Right hindlimb (tissue), 1 donor: ENCODE data around the gene KCNJ3.
"Not testable (repeated sequence)": the region's sequence is repeated elsewhere in the genome, so short reads cannot be mapped to it uniquely, and the experiment has no call there.

Source experiments
- DNase-seq: peaks from one replicate; pipeline ENCODE4 v3.0.0-alpha.2; 2018

KCNJ3 gene

DNA sequence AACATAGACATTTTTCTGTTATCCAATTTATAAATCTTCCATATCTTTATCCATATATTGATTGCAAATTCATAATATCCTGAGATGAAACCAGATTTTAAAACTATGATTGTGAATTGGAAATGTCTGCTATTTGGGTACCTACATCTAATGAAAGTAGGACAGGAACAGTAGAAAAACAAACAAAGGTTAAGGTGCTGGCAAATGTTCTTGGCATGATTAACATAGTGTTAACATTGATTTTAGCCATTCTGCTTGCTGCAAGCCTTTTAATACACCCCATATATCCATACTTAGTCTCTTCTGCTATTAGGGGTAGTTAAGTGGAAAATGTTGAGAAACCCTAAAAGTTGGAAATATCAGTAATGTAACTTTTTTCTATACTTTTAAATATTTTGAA, 152.0 kb downstream of the KCNJ3 start:
- DNase-seq = no peak

DNA sequence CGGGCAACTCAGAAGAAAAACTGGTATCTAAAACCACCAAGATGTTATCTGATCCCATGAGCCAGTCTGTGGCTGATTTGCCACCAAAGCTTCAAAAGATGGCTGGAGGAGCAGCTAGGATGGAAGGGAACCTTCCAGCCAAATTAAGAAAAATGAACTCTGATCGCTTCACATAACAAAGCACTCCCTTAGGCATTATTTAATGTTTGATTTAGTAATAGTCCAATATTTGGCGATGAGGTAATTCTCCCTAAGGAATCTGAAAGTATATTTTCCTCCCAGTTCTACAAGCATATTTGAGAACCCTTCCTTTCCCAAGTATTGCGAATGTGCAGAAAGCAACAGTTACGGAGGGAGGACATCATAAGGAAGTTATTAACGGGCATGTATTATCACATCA, 156.6 kb downstream of the KCNJ3 start:
- no peak for DNase-seq

GRCh38 chr2:154867151-154867550, 168.7 kb downstream of the KCNJ3 start:
- not testable (repeated sequence) for DNase-seq

DNA sequence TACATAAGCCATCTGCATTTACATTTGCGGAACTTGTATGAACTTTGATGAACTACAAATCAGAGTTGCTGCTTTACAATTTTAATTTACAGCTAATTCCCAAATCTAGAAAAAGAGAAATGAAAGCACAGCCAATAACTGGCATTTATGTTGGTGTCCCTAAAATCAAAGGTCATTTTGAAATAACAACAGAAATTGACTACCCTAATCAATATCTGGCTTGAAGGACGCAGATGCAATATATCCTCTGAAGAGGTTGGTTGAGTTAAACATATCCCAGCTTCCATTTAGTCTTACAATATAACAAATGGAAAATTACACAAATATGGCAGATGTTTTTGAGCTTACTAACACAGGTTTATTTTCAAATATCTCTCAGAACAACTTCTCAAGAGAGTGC, 177.5 kb downstream of the KCNJ3 start:
- DNase-seq = no peak

DNA sequence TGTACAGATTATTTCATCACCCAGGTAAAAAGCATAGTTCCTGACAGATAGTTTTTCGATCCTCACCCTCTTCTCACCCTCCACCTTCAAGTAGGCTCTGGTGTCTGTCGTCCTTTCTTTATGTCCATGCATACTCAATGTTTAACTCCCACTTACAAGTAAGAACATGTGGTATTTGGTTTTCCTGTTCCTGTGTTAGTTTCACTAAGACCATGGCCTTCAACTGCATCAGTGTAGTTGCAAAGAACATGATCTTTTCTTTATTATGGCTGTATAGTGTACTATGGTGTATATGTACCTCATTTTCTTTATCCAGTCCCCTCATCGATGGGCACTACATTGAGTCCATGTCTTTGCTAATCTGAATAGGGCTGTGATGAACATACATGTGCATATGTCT, 184.2 kb downstream of the KCNJ3 start:
- no peak for DNase-seq

DNA sequence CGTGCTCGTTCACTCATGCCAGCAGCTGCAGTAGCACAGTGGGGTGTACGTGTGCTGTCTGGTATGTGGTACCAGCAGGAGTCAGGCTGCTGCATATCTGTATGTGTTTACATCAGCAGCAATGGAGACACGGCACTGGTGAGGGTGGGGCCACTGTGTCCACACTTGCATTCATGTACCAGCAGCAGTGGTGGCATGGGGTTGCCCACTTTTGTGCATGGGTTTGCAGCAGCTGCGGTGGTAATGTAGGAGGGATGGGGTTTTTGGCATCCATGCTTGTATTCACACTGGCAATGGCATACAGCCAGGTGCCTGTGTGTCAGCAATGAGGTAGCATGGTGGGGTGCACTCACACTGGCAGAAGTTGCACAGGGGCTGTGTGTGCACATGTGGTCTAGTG, 187.8 kb downstream of the KCNJ3 start:
- no peak for DNase-seq

DNA sequence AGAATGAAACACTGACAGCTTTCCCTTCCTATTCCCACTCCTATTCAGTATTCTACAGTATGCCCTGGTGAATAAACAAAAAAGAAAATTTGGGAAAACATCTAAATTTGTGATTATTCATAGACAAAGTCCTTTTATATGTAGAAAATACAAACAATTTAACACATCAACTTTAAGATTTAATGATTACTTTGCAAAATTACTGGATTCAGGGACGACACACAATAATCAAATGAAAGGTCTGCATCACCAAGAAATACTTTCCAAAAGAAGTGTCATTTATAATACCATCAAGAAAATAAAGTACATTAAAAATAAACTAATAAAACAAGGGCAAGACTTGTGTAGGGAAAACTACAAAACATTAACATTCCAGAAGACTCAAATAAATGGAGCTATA, 199.8 kb downstream of the KCNJ3 start:
- DNase-seq = no peak

DNA sequence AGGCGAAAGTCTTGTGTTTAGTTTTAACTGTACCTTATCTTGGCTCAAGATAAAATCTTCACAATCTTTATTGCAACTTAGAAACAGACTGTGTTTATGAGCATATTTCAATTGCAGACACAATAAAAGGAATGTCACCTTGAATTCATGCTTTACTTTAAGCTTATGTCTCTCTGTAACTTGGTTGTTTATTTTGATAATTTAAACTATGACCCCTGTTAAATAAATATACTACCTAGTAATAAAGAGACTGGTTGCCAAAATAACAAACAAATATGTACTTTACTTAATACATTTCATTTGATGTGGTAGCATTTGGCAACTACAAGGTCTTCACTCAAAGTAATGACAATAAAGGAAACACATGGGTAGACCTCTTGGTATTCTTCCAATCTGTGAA, 202.6 kb downstream of the KCNJ3 start:
- DNase-seq = no peak
